Measurements from ENCODE around the gene NDUFC1. TPM values are rescaled to one million over a fixed set of nuclear protein-coding genes. Genes with fewer than 3 reads are reported as not detected.

Gene NDUFC1
- total RNA-seq, 1 donor from 2014 or later = 52.9 TPM

DNA sequence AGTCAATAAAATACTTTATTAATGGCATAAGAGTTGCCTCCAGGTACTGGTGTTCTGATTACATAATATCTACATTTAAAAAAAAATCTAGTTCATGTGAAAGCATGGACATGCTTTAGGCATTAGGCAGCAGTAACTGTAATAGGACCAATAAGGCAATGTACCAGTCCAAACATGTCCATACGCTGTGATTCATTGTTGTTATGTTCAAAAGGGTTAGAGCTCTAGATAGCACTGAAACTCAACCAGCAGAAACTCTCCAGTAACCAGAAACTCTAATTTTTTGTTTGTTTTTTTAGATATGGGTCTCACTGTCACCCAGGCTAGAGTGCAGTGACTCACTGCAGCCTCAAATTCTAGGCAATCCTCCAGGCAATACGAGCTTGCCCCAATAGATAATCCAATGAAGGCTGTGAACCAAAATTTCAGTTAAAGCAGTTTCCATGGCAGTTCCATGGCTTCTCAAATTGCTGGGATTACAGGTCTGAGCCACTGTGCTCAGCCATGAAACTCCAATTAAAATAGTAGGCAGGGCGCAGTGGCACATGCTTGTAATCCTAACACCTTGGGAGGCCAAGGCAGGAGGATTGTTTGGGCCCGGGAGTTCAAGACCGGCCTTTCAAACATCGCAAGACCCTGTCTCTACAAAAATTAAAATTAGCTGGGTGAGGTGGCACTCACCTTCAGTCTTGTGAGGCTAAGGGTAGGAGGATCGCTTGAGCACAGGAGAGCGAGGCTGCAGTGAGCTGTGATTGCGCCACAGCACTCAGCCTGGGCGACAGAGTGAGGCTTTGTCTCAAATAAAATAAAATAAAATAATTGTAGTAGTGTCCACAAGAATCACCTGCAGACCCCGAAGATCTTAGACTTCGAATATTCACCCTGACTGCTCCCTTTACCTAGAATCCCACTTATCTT is 58.6 kb downstream of the NDUFC1 start:
- no peaks in the 10 kb centered on the region for H3K9me3 ChIP-seq
- intact Hi-C loops (cut with DNase I) = no loop called here
- TF ChIP-seq, protein P1, sequence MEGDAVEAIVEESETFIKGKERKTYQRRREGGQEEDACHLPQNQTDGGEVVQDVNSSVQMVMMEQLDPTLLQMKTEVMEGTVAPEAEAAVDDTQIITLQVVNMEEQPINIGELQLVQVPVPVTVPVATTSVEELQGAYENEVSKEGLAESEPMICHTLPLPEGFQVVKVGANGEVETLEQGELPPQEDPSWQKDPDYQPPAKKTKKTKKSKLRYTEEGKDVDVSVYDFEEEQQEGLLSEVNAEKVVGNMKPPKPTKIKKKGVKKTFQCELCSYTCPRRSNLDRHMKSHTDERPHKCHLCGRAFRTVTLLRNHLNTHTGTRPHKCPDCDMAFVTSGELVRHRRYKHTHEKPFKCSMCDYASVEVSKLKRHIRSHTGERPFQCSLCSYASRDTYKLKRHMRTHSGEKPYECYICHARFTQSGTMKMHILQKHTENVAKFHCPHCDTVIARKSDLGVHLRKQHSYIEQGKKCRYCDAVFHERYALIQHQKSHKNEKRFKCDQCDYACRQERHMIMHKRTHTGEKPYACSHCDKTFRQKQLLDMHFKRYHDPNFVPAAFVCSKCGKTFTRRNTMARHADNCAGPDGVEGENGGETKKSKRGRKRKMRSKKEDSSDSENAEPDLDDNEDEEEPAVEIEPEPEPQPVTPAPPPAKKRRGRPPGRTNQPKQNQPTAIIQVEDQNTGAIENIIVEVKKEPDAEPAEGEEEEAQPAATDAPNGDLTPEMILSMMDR (IDR thresholded peaks at IDR 0.05) = no peak
- no peak overlapping the region for H3K27ac ChIP-seq
- no peak for DNase-seq
- peaks cover 11% of the 10 kb centered on the region for H3K4me1 ChIP-seq
- no peak overlapping the region for H3K4me3 ChIP-seq
- no peaks in the 10 kb centered on the region for H3K27me3 ChIP-seq
- no peaks in the 10 kb centered on the region for H3K36me3 ChIP-seq
- peak; percentile 53 for ATAC-seq

- peaks cover 11% of the 10 kb centered on the region for H3K4me1 ChIP-seq
- TF ChIP-seq, protein P1 (IDR thresholded peaks at IDR 0.05) = no peak
- H3K9me3 ChIP-seq = no peaks in the 10 kb centered on the region
- H3K27me3 ChIP-seq = no peaks in the 10 kb centered on the region
- H3K27ac ChIP-seq = no peak overlapping the region
- ATAC-seq (no peak), DNase-seq (no peak)
- H3K4me3 ChIP-seq = no peak overlapping the region
- no peaks in the 10 kb centered on the region for H3K36me3 ChIP-seq
- intact Hi-C loops (cut with DNase I) = no loop called here
These were observed 59.7 kb downstream of the NDUFC1 start for GRCh38 chr4:139242511-139243051.

DNA sequence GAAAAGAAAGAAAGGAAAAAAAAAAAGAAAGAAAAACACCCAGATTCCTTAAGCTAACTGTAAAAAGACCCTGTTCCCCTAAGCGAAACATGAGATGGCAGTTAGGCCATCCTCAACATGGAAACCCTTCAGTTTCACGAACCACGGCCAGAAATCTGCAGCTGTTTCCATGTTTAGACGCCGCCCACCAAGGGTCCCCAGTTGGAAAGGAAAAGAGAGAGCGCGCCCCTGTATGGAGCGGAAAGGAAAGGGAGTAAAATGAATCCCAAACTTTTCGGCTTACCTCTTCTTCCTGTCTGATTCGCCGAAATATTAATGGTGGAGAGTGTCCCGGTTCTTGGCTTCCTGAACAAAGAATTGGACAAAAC is 60.5 kb downstream of the NDUFC1 start:
- DNase-seq = no peak
- ATAC-seq = no peak
- H3K4me3 ChIP-seq = no peak overlapping the region
- H3K27me3 ChIP-seq = no peaks in the 10 kb centered on the region
- TF ChIP-seq, protein P1 (IDR thresholded peaks at IDR 0.05) = no peak
- peaks cover 11% of the 10 kb centered on the region for H3K4me1 ChIP-seq
- no peaks in the 10 kb centered on the region for H3K36me3 ChIP-seq
- H3K27ac ChIP-seq = no peak overlapping the region
- H3K9me3 ChIP-seq = no peaks in the 10 kb centered on the region
- intact Hi-C loops (cut with DNase I) = no loop called here

- intact Hi-C loops (cut with DNase I) = no loop called here
These were observed 61.0 kb downstream of the NDUFC1 start for GRCh38 chr4:139241086-139241783.

More at GRCh38 chr4:139241086-139241783, 61.0 kb downstream of the NDUFC1 start:
- Histone ChIP-seq H3K9me3 (no peaks in the 10 kb centered on the region), H3K36me3 (no peaks in the 10 kb centered on the region), H3K27me3 (no peaks in the 10 kb centered on the region), H3K27ac (no peak overlapping the region), H3K4me3 (no peak overlapping the region), H3K4me1 (peaks cover 11% of the 10 kb centered on the region)
- ATAC-seq = no peak
- no peak for DNase-seq
- TF ChIP-seq, protein P1 (IDR thresholded peaks at IDR 0.05) = no peak

Other genes with a start within 250 kb of the NDUFC1 start
- 48.2 TPM for gene ELF2, start 125.3 kb downstream of the NDUFC1 start, total RNA-seq
- 0.75 TPM for gene MGARP, start 22.3 kb downstream of the NDUFC1 start, total RNA-seq
- 38.5 TPM for gene NAA15, start 972 bp downstream of the NDUFC1 start, total RNA-seq
- 9.8 TPM for gene RAB33B, start 151.6 kb upstream of the NDUFC1 start, total RNA-seq